Liver (tissue), 9 donors: ENCODE measurements around the gene MYBPHL. TPM values are rescaled to one million over a fixed set of nuclear protein-coding genes. Genes with fewer than 3 reads are reported as not detected.
"Not testable (repeated sequence)": the region's sequence is repeated elsewhere in the genome, so short reads cannot be mapped to it uniquely, and the experiment has no call there.

ENCODE experiments used
- DNase-seq: peaks from one replicate; pipeline ENCODE4 v3.0.0-alpha.2; 2017; ENCODE audit warnings: low spot score
- H3K27ac ChIP-seq, 2 donors: one replicate each; pipeline ENCODE4 v1.7.0; 2013; ENCODE audit warnings: inconsistent platforms in 2 of 2, low read length in 2 of 2, control low read depth in 1 of 2, low read depth in 1 of 2, mild to moderate bottlenecking in 1 of 2
- H3K27me3 ChIP-seq, 4 donors: one replicate each; pipeline versions ENCODE4 v1.6.1 to v1.7.0; 2013; ENCODE audit warnings: low read length in 3 of 4, inconsistent platforms in 1 of 4, mild to moderate bottlenecking in 1 of 4, moderate library complexity in 1 of 4; ENCODE audit not compliant: control insufficient read depth in 4 of 4, insufficient read depth in 4 of 4
- H3K36me3 ChIP-seq, 4 donors: one replicate each; pipeline versions ENCODE4 v1.6.1 to v1.7.0; 2013; ENCODE audit warnings: low read length in 3 of 4, mild to moderate bottlenecking in 3 of 4, low read depth in 1 of 4, moderate library complexity in 1 of 4; ENCODE audit not compliant: control insufficient read depth in 4 of 4, insufficient read depth in 3 of 4
- H3K4me1 ChIP-seq, 4 donors: one replicate each; pipeline versions ENCODE4 v1.6.1 to v1.7.0; 2013; ENCODE audit warnings: low read length in 3 of 4, mild to moderate bottlenecking in 3 of 4, moderate library complexity in 1 of 4; ENCODE audit not compliant: control insufficient read depth in 4 of 4, insufficient read depth in 4 of 4
- H3K4me3 ChIP-seq, 3 donors: one replicate each; pipeline versions ENCODE4 v1.6.1 to v1.7.0; 2013; ENCODE audit warnings: low read length in 3 of 3, control low read depth in 1 of 3, low read depth in 1 of 3, mild to moderate bottlenecking in 1 of 3
- H3K9ac ChIP-seq, 2 donors: one replicate each; pipeline ENCODE4 v1.7.0; 2013; ENCODE audit warnings: low read length in 2 of 2, mild to moderate bottlenecking in 2 of 2, moderate library complexity in 2 of 2, control low read depth in 1 of 2, low read depth in 1 of 2
- H3K9me3 ChIP-seq, 4 donors: one replicate each; pipeline versions ENCODE4 v1.6.1 to v1.7.0; 2013; ENCODE audit warnings: low read length in 3 of 4; ENCODE audit not compliant: control insufficient read depth in 4 of 4
- CTCF ChIP-seq: fragments of 150-350 bp; IDR thresholded peaks from 2 replicates; pipeline ENCODE4 v1.5.1; 2017; ENCODE audit warnings: improper control_type of control experiment, low read depth, low read length; ENCODE audit not compliant: missing input control
- EGR1 ChIP-seq, 2 donors: IDR thresholded peaks; 2 replicates each; pipeline ENCODE4 v1.6.1; 2016 to 2018; ENCODE audit warnings: antibody characterized with exemption in 2 of 2, low read depth in 2 of 2
- FOXA2 ChIP-seq: IDR thresholded peaks from 2 replicates; pipeline ENCODE4 v1.6.1; 2016; ENCODE audit warnings: antibody characterized with exemption
- GABPA ChIP-seq, 2 donors: IDR thresholded peaks in 1 of 2; conservative IDR thresholded peaks in 1 of 2; 2 replicates each; pipeline ENCODE4 v1.6.1; 2016; ENCODE audit warnings: antibody characterized with exemption in 2 of 2, mild to moderate bottlenecking in 1 of 2, moderate library complexity in 1 of 2
- HNF4A ChIP-seq, 2 donors: conservative IDR thresholded peaks; 2 replicates each; pipeline ENCODE4 v1.6.1; 2016; ENCODE audit warnings: antibody characterized with exemption in 2 of 2, mild to moderate bottlenecking in 2 of 2
- MAX ChIP-seq: IDR thresholded peaks from 2 replicates; pipeline ENCODE4 v1.6.1; 2016; ENCODE audit warnings: antibody characterized with exemption
- NR2F2 ChIP-seq: IDR thresholded peaks from 2 replicates; pipeline ENCODE4 v1.6.1; 2016; ENCODE audit warnings: antibody characterized with exemption
- REST ChIP-seq: IDR thresholded peaks from 2 replicates; pipeline ENCODE4 v1.6.1; 2016; ENCODE audit warnings: antibody characterized with exemption, mild to moderate bottlenecking
- RXRA ChIP-seq, 2 donors: IDR thresholded peaks; 2 replicates each; pipeline ENCODE4 v1.6.1; 2017 to 2018; ENCODE audit warnings: antibody characterized with exemption in 2 of 2, mild to moderate bottlenecking in 1 of 2
- SP1 ChIP-seq: IDR thresholded peaks from 2 replicates; pipeline ENCODE4 v1.6.1; 2018; ENCODE audit warnings: antibody characterized with exemption, mild to moderate bottlenecking
- TAF1 ChIP-seq: conservative IDR thresholded peaks from 2 replicates; pipeline ENCODE4 v1.6.1; 2016; ENCODE audit warnings: antibody characterized with exemption, mild to moderate bottlenecking
- WGBS: extraction: QIAGEN DNeasy Blood & Tissue Kit; methylation state at CpG from one replicate; pipeline ENCODE4 v1.1.7; 2013; 5-methylcytosine and 5-hydroxymethylcytosine counted together
- polyA plus RNA-seq, 2 donors: library from polyadenylated mRNA; stranded (reverse) in 1 of 2; unstranded in 1 of 2; fragments of 200-250 nt in 1 of 2; fragments of >200 nt in 1 of 2; fragmentation: Nextera tagmentation in 1 of 2; extraction: Ambion mirVana in 1 of 2; gene quantifications; one replicate each; pipeline versions ENCODE4 v1.2.1 to v1.2.3, GENCODE V29; 2013 to 2015
- total RNA-seq, 2 donors: library from RNA; depleted of rRNA; stranded (reverse); fragments of >200 nt; gene quantifications; one replicate each; pipeline ENCODE4 v1.2.3, GENCODE V29; 2014
- TF ChIP-seq, protein P1 (sequence below): IDR thresholded peaks from 2 replicates; pipeline ENCODE4 v1.6.1; 2016; ENCODE audit warnings: antibody characterized with exemption
- donor health status: healthy.
- donor health status: healthy.
- donor health status: healthy.
- donor health status: healthy.
- donor health status: healthy.

Gene MYBPHL
- total and polyA plus RNA-seq, 4 donors = not detected

GRCh38 chr1:109307274-109308021, 637 bp upstream of the MYBPHL start:
- Histone ChIP-seq H3K4me3 (no peak overlapping the region), H3K9ac (no peak overlapping the region), H3K27ac (no peak overlapping the region), H3K9me3 (no peaks in the 10 kb centered on the region), H3K4me1 (peaks cover 0 to 11% (median 4%) of the 10 kb centered on the region in 4 donors), H3K36me3 (no peaks in the 10 kb centered on the region), H3K27me3 (no peaks in the 10 kb centered on the region)
- WGBS = 77% methylated on average over 14 of the region's 14 CpGs
- TF ChIP-seq MAX = no peak
- TF ChIP-seq CTCF = no peak
- no peak for TF ChIP-seq GABPA (IDR thresholded peaks at IDR 0.05 in 1 of 2, conservative IDR thresholded peaks at IDR 0.05 in 1 of 2)
- TF ChIP-seq FOXA2 = no peak
- no peak for TF ChIP-seq SP1
- no peak for TF ChIP-seq HNF4A (conservative IDR thresholded peaks at IDR 0.05)
- no peak for TF ChIP-seq EGR1 (IDR thresholded peaks at IDR 0.05; ENCODE audit: low read depth in 2 of 2)
- no peak for TF ChIP-seq RXRA (IDR thresholded peaks at IDR 0.05)
- no peak for TF ChIP-seq NR2F2
- DNase-seq = no peak

- not testable (repeated sequence) for H3K9ac ChIP-seq, DNase-seq, H3K27me3 ChIP-seq, H3K36me3 ChIP-seq, H3K9me3 ChIP-seq, H3K27ac ChIP-seq, H3K4me3 ChIP-seq
- WGBS = 76% methylated on average over 10 of the region's 10 CpGs
- H3K4me1 ChIP-seq = peaks cover 0 to 11% (median 4%) of the 10 kb centered on the region in 4 donors
These were observed 820 bp downstream of the MYBPHL start for GRCh38 chr1:109305991-109306390.

DNA sequence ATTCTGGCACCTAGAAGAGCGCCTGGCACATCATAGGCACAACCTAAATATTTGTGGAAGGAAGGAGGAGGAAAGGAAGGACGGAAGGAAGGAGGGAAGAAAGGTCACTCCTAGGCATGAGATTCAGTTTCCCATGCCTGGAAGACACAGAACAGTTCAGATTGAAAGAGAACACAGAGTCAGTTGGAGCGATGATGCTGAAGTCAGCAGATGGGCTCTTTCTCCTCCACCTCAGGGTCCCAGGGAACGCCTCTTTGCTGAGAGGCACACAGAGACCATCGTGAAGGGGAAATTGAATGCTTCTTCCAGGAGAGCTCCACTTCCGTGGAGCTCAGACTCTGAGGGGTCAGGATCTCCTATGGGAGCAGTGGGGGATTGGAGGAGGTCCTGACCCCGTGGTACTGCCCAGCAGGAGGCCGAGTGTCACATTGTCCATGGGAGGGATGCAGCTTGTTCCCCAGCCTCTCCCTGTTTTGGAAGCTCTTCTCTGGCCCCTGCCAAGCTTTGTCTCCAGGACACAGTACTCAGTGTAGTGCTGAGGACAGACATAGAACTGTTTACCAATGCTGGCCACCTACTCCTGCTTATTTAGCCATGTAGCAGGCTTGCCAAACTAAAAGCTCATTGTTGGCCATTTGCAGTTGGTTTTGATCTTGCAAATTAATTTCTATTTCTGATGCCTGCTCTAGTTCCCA, 2.4 kb downstream of the MYBPHL start:
- H3K27me3 ChIP-seq = no peaks in the 10 kb centered on the region
- no peak overlapping the region for H3K27ac ChIP-seq
- no peak overlapping the region for H3K4me3 ChIP-seq
- TF ChIP-seq TAF1 = no peak
- TF ChIP-seq REST = no peak
- TF ChIP-seq RXRA (IDR thresholded peaks at IDR 0.05) = no peak
- TF ChIP-seq, protein P1, sequence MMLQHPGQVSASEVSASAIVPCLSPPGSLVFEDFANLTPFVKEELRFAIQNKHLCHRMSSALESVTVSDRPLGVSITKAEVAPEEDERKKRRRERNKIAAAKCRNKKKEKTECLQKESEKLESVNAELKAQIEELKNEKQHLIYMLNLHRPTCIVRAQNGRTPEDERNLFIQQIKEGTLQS = no peak
- TF ChIP-seq EGR1 (IDR thresholded peaks at IDR 0.05; ENCODE audit: low read depth in 2 of 2) = no peak
- TF ChIP-seq NR2F2 = no peak
- 66% methylated on average over 8 of the region's 8 CpGs for WGBS
- DNase-seq = no peak
- no peaks in the 10 kb centered on the region for H3K36me3 ChIP-seq
- H3K4me1 ChIP-seq = peaks cover 0 to 6% (median 3%) of the 10 kb centered on the region in 4 donors
- H3K9ac ChIP-seq = no peak overlapping the region
- H3K9me3 ChIP-seq = no peaks in the 10 kb centered on the region
